Inferior parietal cortex (tissue), 1 donor: ENCODE results near the gene BTK.
"Not testable (repeated sequence)": the region's sequence is repeated elsewhere in the genome, so short reads cannot be mapped to it uniquely, and the experiment has no call there.

Experiments used
- DNase-seq: peaks from one replicate; pipeline ENCODE4 v3.0.0-alpha.2; 2016; ENCODE audit errors: extremely low spot score

The BTK gene

GRCh38 chrX:101337776-101338271 lies 48.2 kb downstream of the BTK start:
- no peak for DNase-seq

GRCh38 chrX:101334310-101334709 lies 51.7 kb downstream of the BTK start:
- DNase-seq: not testable (repeated sequence)

GRCh38 chrX:101326600-101326999 lies 59.4 kb downstream of the BTK start:
- DNase-seq: not testable (repeated sequence)

GRCh38 chrX:101303790-101304189 lies 82.2 kb downstream of the BTK start:
- DNase-seq: no peak
